PFSK-1 (cell line): ENCODE results near the gene PAQR5.

Experiments
- POLR2AphosphoS5 ChIP-seq: IDR thresholded peaks from 2 replicates; pipeline ENCODE4 v1.6.1; 2012; ENCODE audit warnings: low read depth, mild to moderate bottlenecking, control low read depth, low read length, moderate library complexity
- REST ChIP-seq, 2 experiments: IDR thresholded peaks; 2 replicates each; pipeline versions ENCODE4 v1.6.1 to v1.8.0; 2011 to 2012; ENCODE audit warnings: low read depth in 2 of 2, low read length in 2 of 2, control low read depth in 1 of 2, inconsistent platforms in 1 of 2, mild to moderate bottlenecking in 1 of 2, moderate library complexity in 1 of 2; ENCODE audit not compliant: insufficient read depth in 1 of 2
- TAF1 ChIP-seq: IDR thresholded peaks from 2 replicates; pipeline ENCODE4 v1.6.1; 2012; ENCODE audit warnings: low read length, control low read depth, borderline replicate concordance; ENCODE audit not compliant: insufficient read depth

GRCh38 chr15:69375151-69375790, 76.6 kb downstream of the PAQR5 start:
- TF ChIP-seq TAF1, result no peak
- no peak for TF ChIP-seq POLR2AphosphoS5
- TF ChIP-seq REST (IDR thresholded peaks at IDR 0.05; ENCODE audit: insufficient read depth in 1 of 2, low read depth in 2 of 2, low read length in 2 of 2), result no peak
